HEK293T (cell line): ENCODE data around the gene ETNK1.
"Not testable (repeated sequence)": the region's sequence is repeated elsewhere in the genome, so short reads cannot be mapped to it uniquely, and the experiment has no call there.

Experiments
- CTCF ChIA-PET: fragments of 350-600 bp; formaldehyde crosslinking; extraction: SDS; loops from one replicate; lab custom pipeline; 2021; ENCODE audit warnings: antibody characterized with exemption, inconsistent platforms; lab: Yijun Ruan, JAX
- POLR2A ChIA-PET: fragments of 350-600 bp; formaldehyde crosslinking; extraction: SDS; loops from one replicate; lab custom pipeline; 2020; ENCODE audit warnings: antibody characterized with exemption, inconsistent platforms; lab: Yijun Ruan, JAX
- DNase-seq: peaks from one replicate; pipeline ENCODE4 v3.0.0; 2012; ENCODE audit warnings: mixed read lengths; ENCODE audit errors: extremely low spot score
- ARNT ChIP-seq: fragments of 450-650 bp; IDR thresholded peaks from 2 replicates; pipeline ENCODE4 v1.6.1; 2017; ENCODE audit warnings: mild to moderate bottlenecking
- BHLHE40 ChIP-seq: fragments of 450-650 bp; IDR thresholded peaks from 2 replicates; pipeline ENCODE4 v1.6.1; 2016; ENCODE audit warnings: mild to moderate bottlenecking, moderate library complexity, borderline replicate concordance
- CTBP1 ChIP-seq: fragments of 450-650 bp; IDR thresholded peaks from 2 replicates; pipeline ENCODE4 v1.6.1; 2016; ENCODE audit warnings: borderline replicate concordance
- ELF4 ChIP-seq: fragments of 450-650 bp; IDR thresholded peaks from 2 replicates; pipeline ENCODE4 v1.6.1; 2017; ENCODE audit warnings: antibody characterized with exemption
- FOXA1 ChIP-seq: fragments of 450-650 bp; IDR thresholded peaks from 2 replicates; pipeline ENCODE4 v1.6.1; 2016; ENCODE audit warnings: mild to moderate bottlenecking
- FOXK2 ChIP-seq: fragments of 450-650 bp; IDR thresholded peaks from 2 replicates; pipeline ENCODE4 v1.6.1; 2016; ENCODE audit warnings: mild to moderate bottlenecking
- FOXM1 ChIP-seq: fragments of 450-650 bp; IDR thresholded peaks from 2 replicates; pipeline ENCODE4 v1.6.1; 2017; ENCODE audit warnings: mild to moderate bottlenecking, borderline replicate concordance
- HDGF ChIP-seq: fragments of 450-650 bp; IDR thresholded peaks from 2 replicates; pipeline ENCODE4 v1.6.1; 2017; ENCODE audit warnings: antibody characterized with exemption, borderline replicate concordance
- L3MBTL2 ChIP-seq: fragments of 450-650 bp; conservative IDR thresholded peaks from 2 replicates; pipeline ENCODE4 v1.6.1; 2016; ENCODE audit warnings: mild to moderate bottlenecking
- LEF1 ChIP-seq: fragments of 450-650 bp; IDR thresholded peaks from 2 replicates; pipeline ENCODE4 v1.6.1; 2017; ENCODE audit warnings: mild to moderate bottlenecking, borderline replicate concordance
- NFRKB ChIP-seq: fragments of 450-650 bp; IDR thresholded peaks from 2 replicates; pipeline ENCODE4 v1.6.1; 2016; ENCODE audit warnings: mild to moderate bottlenecking, moderate library complexity
- SP1 ChIP-seq: fragments of 450-650 bp; IDR thresholded peaks from 2 replicates; pipeline ENCODE4 v1.6.1; 2017
- SUZ12 ChIP-seq: fragments of 450-650 bp; IDR thresholded peaks from 2 replicates; pipeline ENCODE4 v1.6.1; 2016; ENCODE audit warnings: mild to moderate bottlenecking
- TARDBP ChIP-seq: fragments of 450-650 bp; IDR thresholded peaks from 2 replicates; pipeline ENCODE4 v1.6.1; 2016
- ZNF384 ChIP-seq: fragments of 450-650 bp; IDR thresholded peaks from 2 replicates; pipeline ENCODE4 v1.6.1; 2016
- TF ChIP-seq, protein P1 (sequence below): fragments of 450-650 bp; IDR thresholded peaks from 2 replicates; pipeline ENCODE4 v1.6.1; 2016

ETNK1 gene

DNA sequence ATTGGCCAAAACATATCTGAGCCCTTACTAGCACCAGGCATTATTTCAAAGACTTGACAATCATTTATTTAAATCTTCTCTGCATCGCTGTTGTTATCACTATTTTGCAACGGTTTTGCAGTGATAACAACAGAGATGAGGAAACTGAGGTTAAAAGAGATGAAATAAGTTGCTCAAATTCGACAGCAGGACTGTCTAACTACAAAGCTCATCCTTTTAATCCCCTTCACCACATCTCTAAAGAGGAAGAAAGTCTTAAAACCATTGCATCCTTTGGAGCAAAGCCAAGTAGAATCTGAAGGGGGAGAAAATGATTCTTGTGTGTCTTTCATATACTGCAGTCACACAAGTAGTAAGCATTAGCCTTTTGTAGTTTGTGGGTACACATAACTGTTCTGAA lies 14.8 kb upstream of the ETNK1 start:
- CTCF ChIA-PET = no interaction called here
- no peak for DNase-seq
- POLR2A ChIA-PET = no interaction called here
- TF ChIP-seq L3MBTL2 = no peak
- TF ChIP-seq ELF4 = no peak
- TF ChIP-seq TARDBP = no peak
- no peak for TF ChIP-seq FOXA1
- TF ChIP-seq SP1 = no peak
- no peak for TF ChIP-seq ZNF384
- TF ChIP-seq HDGF = no peak
- TF ChIP-seq LEF1 = no peak
- TF ChIP-seq, protein P1, sequence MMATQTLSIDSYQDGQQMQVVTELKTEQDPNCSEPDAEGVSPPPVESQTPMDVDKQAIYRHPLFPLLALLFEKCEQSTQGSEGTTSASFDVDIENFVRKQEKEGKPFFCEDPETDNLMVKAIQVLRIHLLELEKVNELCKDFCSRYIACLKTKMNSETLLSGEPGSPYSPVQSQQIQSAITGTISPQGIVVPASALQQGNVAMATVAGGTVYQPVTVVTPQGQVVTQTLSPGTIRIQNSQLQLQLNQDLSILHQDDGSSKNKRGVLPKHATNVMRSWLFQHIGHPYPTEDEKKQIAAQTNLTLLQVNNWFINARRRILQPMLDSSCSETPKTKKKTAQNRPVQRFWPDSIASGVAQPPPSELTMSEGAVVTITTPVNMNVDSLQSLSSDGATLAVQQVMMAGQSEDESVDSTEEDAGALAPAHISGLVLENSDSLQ = no peak
- TF ChIP-seq CTBP1 = no peak
- no peak for TF ChIP-seq SUZ12
- TF ChIP-seq ARNT = no peak
- no peak for TF ChIP-seq FOXM1
- TF ChIP-seq BHLHE40 = no peak
- TF ChIP-seq NFRKB = no peak
- TF ChIP-seq FOXK2 = no peak

DNA sequence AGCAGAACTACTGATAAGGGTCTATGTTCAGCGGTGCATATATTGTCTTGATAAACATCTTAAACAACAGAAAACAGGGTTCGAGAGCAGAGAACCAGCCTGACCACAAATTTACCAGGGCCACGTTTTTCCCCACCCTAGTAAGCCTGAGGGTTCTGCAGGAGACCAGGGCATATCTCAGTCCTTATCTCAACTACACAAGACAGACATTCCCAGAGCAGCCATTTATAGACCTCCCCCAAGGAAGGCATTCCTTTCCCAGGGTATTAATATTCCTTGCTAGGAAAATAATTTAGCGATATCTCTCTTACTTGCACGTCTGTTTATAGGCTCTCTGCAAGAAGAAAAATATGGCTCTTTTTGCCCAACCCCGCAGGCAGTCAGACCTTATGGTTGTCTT lies 12.1 kb upstream of the ETNK1 start:
- DNase-seq, CTCF ChIA-PET, POLR2A ChIA-PET: not testable (repeated sequence)

DNA sequence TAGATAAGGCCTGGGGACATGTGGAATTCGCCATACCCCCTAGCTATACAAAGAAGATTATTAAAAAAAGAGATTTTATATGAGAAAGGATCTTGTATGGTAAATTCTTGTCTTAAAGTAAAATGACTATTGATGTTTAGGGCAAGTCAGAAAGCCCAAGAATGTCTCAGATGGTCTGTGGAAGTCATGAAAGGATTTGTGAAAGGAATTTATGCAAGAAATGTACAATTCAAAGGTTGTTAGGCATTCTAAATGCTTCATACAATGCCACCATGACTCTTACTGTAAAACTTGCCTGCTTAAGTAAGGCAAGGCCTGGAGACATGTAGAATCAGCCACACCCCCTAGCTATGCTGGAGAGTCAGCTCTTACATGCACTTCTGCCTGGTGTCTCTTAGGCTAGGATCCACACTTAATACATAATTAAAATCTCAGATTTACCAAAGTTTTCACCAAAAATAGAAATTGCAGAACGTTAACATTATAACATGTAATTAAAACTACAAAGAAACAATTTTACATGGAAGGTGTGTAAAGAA lies 8.9 kb upstream of the ETNK1 start:
- ChIA-PET POLR2A (no interaction called here), CTCF (no interaction called here)
- DNase-seq = no peak
- TF ChIP-seq BHLHE40 (no peak), LEF1 (no peak), NFRKB (no peak), ARNT (no peak), HDGF (no peak), ZNF384 (no peak), SUZ12 (no peak), SP1 (no peak), L3MBTL2 (no peak), FOXA1 (no peak)
- TF ChIP-seq, protein P1 = no peak

DNA sequence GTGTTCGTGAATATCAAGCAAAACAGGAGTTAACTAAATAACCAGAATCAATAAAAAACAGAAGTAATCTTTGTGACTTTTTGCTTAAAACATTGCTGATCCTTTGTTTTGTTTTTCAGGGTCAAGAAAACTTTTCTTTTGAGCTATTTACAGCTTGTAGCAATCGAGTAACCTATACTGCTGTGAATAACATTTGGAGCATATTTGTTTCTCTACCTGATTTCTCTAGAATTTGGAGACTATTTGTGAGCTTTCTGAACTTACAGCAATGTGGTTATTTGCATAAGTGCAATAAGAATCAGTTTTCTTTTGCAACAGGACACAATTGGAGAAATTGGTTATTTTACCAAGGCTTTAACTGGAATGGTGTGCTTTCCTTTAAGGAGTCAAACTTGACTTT lies 7.3 kb upstream of the ETNK1 start:
- ChIA-PET CTCF (no interaction called here), POLR2A (no interaction called here)
- TF ChIP-seq ELF4 = no peak
- DNase-seq = no peak

DNA sequence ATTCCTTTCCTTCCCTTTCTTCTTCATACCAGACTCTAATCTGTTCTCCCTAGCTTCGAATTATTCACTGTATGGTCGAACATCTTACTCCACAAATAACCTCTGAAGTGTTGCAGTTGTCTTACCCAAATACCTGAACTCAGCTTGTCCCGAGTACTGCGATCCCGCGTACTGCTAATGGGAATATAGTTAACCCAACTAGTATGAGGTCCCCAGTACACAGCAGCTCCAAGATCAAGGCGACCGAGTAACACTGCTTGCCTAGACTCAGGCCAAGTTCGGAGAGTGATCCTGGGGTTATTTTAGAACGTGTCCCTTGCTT lies 462 bp upstream of the ETNK1 start:
- no peak for DNase-seq
- TF ChIP-seq BHLHE40 (no peak), TARDBP (no peak), L3MBTL2 (no peak), LEF1 (no peak), FOXK2 (no peak), FOXA1 (no peak), NFRKB (no peak), SUZ12 (no peak), HDGF (no peak), CTBP1 (no peak), ELF4 (no peak), ZNF384 (no peak), SP1 (no peak), ARNT (no peak), FOXM1 (no peak)
- TF ChIP-seq, protein P1 = no peak
- ChIA-PET POLR2A (interaction anchor here (0.6 to 2.1 kb wide), 20 partner anchors 11 to 851 kb away, joined by 3 to 21 read pairs (median 3); partner anchors contain the start of genes C2CD5 and KCNJ8), CTCF (no interaction called here)

DNA sequence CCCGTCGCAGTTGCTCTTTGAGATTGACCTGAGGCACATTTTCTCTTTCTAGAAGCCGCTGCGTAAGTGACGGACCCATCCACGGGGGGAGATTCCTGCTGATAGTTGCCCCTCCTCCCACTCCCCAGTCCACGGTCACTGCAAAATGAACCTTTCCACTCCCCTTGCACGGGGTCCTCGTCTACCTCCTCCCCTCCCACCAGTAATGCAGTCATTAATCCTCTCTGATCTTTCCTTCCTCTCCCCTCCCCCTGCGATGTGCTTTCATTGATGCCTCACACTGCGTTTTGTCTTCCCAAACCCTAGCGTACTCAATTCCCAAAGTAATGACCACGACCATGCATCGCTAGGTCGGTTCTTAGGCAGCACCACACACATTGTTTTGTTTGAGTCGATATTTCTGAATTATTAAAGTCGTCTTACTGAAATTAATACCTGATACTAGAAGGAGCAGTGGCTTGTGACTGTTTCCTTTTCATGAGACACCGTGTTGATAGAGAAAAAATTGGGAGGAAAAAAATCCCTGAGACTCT lies 857 bp downstream of the ETNK1 start:
- TF ChIP-seq ARNT = no peak
- POLR2A ChIA-PET = interaction anchor here (1.3 to 2.1 kb wide), 3 partner anchors 15 to 114 kb away, joined by 3 to 8 read pairs (median 4); no protein-coding TSS in a partner anchor
- CTCF ChIA-PET = no interaction called here
- DNase-seq = peak; percentile 32

DNA sequence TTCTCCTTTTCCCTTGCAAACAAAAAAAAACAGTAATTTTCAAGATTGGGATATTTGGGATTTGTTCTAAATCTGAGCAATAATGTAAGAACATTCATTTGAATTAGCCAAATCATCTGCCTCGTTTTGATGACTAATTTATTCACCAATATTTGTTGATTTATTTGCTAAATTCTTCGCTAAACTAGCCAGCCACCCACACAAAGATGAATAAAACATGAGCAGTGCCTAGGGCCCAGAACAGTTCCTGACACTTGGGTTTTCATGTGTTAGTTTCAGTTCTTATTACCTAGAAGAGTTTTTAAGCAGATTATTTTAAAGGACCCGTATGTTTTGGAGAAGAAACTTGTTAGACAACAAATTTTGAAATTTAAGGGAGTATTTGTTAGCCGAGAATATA lies 1.4 kb downstream of the ETNK1 start:
- no peak for DNase-seq
- POLR2A ChIA-PET = no interaction called here

More for the DNA sequence above, 1.4 kb downstream of the ETNK1 start:
- no peak for TF ChIP-seq FOXM1
- TF ChIP-seq NFRKB = no peak
- TF ChIP-seq FOXK2 = no peak
- TF ChIP-seq TARDBP = no peak
- TF ChIP-seq LEF1 = no peak
- TF ChIP-seq BHLHE40 = no peak
- no peak for TF ChIP-seq SP1
- TF ChIP-seq ZNF384 = no peak
- no peak for TF ChIP-seq HDGF
- no peak for TF ChIP-seq L3MBTL2
- TF ChIP-seq FOXA1 = no peak
- no peak for TF ChIP-seq CTBP1
- TF ChIP-seq SUZ12 = no peak
- no peak for TF ChIP-seq ARNT
- TF ChIP-seq, protein P1 = no peak
- TF ChIP-seq ELF4 = no peak
- CTCF ChIA-PET = no interaction called here
